SK-N-SH treated with all-trans-retinoic acid at 6 μM for 48 hours (cell line): ENCODE results near the gene PLIN5.

Experiments
- CREB5 ChIP-seq: fragments of 250-450 bp; sonication (Bioruptor Pico); IDR thresholded peaks from 2 replicates; pipeline ENCODE4 v1.5.1; 2020; ENCODE audit warnings: low read depth, mild to moderate bottlenecking, moderate library complexity
- ISL1 ChIP-seq: fragments of 250-450 bp; sonication (Bioruptor Pico); IDR thresholded peaks from 2 replicates; pipeline ENCODE4 v2.1.2; 2022; ENCODE audit warnings: mild to moderate bottlenecking, moderate library complexity
- PATZ1 ChIP-seq: fragments of 250-450 bp; sonication (Bioruptor Pico); IDR thresholded peaks from 2 replicates; pipeline ENCODE4 v1.8.0; 2020; ENCODE audit warnings: mild to moderate bottlenecking, moderate library complexity, borderline replicate concordance
- SNAI2 ChIP-seq: fragments of 250-450 bp; sonication (Bioruptor Pico); IDR thresholded peaks from 2 replicates; pipeline ENCODE4 v1.5.0; 2020; ENCODE audit warnings: mild to moderate bottlenecking, moderate library complexity
- TSHZ2 ChIP-seq: fragments of 250-450 bp; sonication (Bioruptor Pico); IDR thresholded peaks from 2 replicates; pipeline ENCODE4 v1.5.0; 2020; ENCODE audit warnings: mild to moderate bottlenecking, moderate library complexity
- ZFP3 ChIP-seq: fragments of 250-450 bp; sonication (Bioruptor Pico); IDR thresholded peaks from 2 replicates; pipeline ENCODE4 v1.5.0; 2020; ENCODE audit warnings: mild to moderate bottlenecking, moderate library complexity
- ZNF565 ChIP-seq: fragments of 450-650 bp; formaldehyde crosslinking; conservative IDR thresholded peaks from 2 replicates; pipeline ENCODE4 v1.5.0; 2020; ENCODE audit warnings: low read depth, mild to moderate bottlenecking, moderate library complexity
- ZNF70 ChIP-seq: fragments of 450-650 bp; formaldehyde crosslinking; IDR thresholded peaks from 2 replicates; pipeline ENCODE4 v1.5.0; 2020; ENCODE audit warnings: mild to moderate bottlenecking, moderate library complexity
- ZNF8 ChIP-seq: fragments of 450-650 bp; formaldehyde crosslinking; IDR thresholded peaks from 2 replicates; pipeline ENCODE4 v1.5.0; 2020; ENCODE audit warnings: mild to moderate bottlenecking, moderate library complexity

- TF ChIP-seq ZFP3 (CRISPR knock-in tag) (no peak), ZNF8 (no peak), PATZ1 (CRISPR knock-in tag) (no peak), SNAI2 (CRISPR knock-in tag) (no peak), ISL1 (CRISPR knock-in tag) (no peak), CREB5 (no peak), ZNF565 (CRISPR knock-in tag) (no peak), TSHZ2 (CRISPR knock-in tag) (no peak), ZNF70 (CRISPR knock-in tag) (no peak)
Measured at GRCh38 chr19:4550479-4551050, 15.5 kb upstream of the PLIN5 start.
